ENCODE results near the gene THBS3. TPM values are rescaled to one million over a fixed set of nuclear protein-coding genes. Genes with fewer than 3 reads are reported as not detected.

THBS3 gene
- total and polyA plus RNA-seq, 11 donors, result 2.7 to 22.2 (median 5.5) TPM

DNA sequence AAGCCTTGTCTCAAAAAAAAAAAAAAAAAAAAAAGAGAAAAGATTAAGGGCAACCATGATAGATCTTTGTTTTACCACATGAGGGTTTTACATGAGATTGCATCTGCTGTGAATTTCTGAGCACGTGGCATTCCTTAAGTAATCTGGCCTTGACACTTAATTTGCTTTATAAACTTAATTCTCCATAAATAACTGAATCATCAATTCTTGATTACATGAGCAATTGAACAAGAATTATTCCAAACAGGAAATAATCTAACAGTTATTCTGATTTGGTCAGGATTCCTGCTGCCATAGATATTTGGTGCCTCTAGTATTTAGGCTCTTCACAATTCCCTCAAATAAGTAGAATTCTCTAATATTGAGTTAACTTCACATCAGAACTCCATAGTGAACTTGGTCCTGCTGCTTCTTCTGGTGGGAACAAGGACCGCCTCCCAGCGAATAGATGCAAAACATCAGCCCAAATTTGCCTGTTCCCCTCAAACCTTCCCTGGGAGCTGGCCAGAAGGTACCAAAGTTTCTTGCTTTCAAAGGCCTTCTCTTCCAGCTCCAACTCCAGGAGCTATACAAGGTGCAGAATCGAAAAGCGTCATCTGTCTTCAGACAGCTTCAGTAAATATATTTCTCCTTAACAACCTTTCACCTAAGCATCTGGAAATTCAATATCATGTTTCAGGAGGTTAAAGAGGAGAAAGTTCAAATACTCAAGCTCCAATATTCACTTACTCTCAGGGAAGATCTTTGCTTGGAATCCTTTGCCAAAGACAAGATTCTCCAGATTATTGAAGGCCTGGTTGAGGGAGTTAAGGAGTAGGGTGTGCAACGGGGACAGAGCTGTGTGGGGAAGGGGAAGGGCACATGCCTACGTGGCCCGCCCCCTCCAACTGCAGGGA is 35.6 kb downstream of the THBS3 start:
- DNase-seq (peak in 1 of 5 donors; percentile 13), ATAC-seq (peak in 2 of 4 donors; percentile 11 to 25)
- H3K4me1 ChIP-seq, result peaks cover 0 to 58% (median 28%) of the 10 kb centered on the region in 12 donors
- peak overlapping the region in 11 of 12 donors; percentile 87 to 98 (median 94) for H3K27ac ChIP-seq
- no peaks in the 10 kb centered on the region for H3K9me3 ChIP-seq
- H3K27me3 ChIP-seq, result peaks cover under 1 to 28% (median 14%) of the 10 kb centered on the region in 9 donors
- intact Hi-C loops (cut with DNase I), result loop anchor here in 3 of 10 donors (5.0 to 10.0 kb wide), 3 partner anchors 35 to 423 kb away; partner anchors contain the start of gene SLC50A1 (in 1 of the 3)
- no peak for TF ChIP-seq POLR2A (IDR thresholded peaks at IDR 0.05)
- TF ChIP-seq, protein P1, sequence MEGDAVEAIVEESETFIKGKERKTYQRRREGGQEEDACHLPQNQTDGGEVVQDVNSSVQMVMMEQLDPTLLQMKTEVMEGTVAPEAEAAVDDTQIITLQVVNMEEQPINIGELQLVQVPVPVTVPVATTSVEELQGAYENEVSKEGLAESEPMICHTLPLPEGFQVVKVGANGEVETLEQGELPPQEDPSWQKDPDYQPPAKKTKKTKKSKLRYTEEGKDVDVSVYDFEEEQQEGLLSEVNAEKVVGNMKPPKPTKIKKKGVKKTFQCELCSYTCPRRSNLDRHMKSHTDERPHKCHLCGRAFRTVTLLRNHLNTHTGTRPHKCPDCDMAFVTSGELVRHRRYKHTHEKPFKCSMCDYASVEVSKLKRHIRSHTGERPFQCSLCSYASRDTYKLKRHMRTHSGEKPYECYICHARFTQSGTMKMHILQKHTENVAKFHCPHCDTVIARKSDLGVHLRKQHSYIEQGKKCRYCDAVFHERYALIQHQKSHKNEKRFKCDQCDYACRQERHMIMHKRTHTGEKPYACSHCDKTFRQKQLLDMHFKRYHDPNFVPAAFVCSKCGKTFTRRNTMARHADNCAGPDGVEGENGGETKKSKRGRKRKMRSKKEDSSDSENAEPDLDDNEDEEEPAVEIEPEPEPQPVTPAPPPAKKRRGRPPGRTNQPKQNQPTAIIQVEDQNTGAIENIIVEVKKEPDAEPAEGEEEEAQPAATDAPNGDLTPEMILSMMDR (IDR thresholded peaks at IDR 0.05), result no peak
- WGBS, 4 donors, result 34 to 43% (median 42%) methylated on average over 8 of the region's 8 CpGs
- H3K36me3 ChIP-seq, result peaks cover 0 to 31% (median 24%) of the 10 kb centered on the region in 9 donors
- H3K4me3 ChIP-seq, result peak overlapping the region; percentile 48 to 98 (median 82)

DNA sequence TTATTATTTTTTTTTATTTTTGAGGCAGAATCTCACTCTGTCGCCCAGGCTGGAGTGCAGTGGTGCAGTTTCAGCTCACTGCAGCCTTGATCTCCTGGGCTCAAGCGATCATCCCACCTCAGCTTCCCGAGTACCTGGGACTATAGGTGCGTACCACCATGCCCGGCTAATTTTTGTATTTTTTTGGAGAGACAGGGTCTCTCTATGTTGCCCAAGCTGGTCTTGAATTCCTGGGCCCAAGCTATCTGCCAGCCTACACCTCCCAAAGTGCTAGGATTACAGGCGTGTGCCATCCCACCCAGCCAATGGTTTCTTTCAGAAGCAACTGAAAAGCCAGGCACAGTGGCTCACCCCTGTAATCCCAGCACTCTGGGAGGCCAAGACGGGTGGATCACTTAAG is 36.9 kb downstream of the THBS3 start:
- no peak for TF ChIP-seq POLR2A (IDR thresholded peaks at IDR 0.05)
- TF ChIP-seq, protein P1 (IDR thresholded peaks at IDR 0.05), result no peak
- DNase-seq, result no peak
- ATAC-seq, result no peak
- WGBS, 4 donors, result 90 to 96% (median 94%) methylated on average over 7 of the region's 7 CpGs
- H3K9me3 ChIP-seq, result no peaks in the 10 kb centered on the region
- H3K27me3 ChIP-seq, result peaks cover 2 to 26% (median 14%) of the 10 kb centered on the region in 9 donors
- no peak overlapping the region for H3K4me3 ChIP-seq
- H3K27ac ChIP-seq, result no peak overlapping the region
- peaks cover 0 to 58% (median 39%) of the 10 kb centered on the region in 12 donors for H3K4me1 ChIP-seq
- H3K36me3 ChIP-seq, result peaks cover 0 to 31% (median 24%) of the 10 kb centered on the region in 9 donors
- intact Hi-C loops (cut with DNase I), result loop anchor here in 3 of 10 donors (5.0 to 10.0 kb wide), 3 partner anchors 34 to 424 kb away; partner anchors contain the start of gene SLC50A1 (in 1 of the 3)

DNA sequence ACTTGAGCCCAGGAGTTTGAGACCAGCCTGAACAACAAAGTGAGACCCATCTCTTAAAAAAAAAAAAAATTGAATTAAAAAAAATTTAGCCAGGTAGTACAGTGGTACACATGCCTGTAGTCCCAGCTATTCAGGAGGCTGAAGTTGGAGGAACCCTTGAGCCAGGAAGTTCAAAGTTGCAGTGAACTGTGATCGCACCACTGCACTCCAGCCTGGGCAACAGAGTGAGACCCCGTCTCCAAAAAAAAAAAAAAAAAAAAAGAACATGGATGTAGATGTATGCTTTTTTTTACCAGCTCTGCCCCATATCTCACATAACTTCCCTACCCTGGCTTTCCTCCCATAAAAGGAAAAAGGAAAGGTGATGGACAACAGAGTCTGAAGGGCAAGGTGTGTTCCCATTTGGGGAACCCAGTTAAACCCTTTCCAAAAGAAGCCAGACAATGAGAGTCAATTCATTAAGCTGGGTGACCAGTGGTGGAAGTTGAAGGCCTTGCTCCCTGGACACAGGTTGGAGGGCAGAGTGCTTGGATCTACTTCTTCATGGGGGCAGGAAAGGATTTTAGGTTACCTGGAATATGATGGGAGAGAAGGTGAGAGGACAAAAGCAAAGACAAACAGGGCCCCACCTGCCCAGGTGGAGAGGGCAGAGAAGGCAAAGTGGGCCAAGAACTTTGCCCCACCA is 37.5 kb downstream of the THBS3 start:
- 77 to 96% (median 95%) methylated on average over 2 of the region's 2 CpGs for WGBS, 4 donors

More for the DNA sequence above, 37.5 kb downstream of the THBS3 start:
- DNase-seq, result no peak
- Histone ChIP-seq H3K9me3 (no peaks in the 10 kb centered on the region), H3K27ac (no peak overlapping the region), H3K4me3 (no peak overlapping the region), H3K4me1 (peaks cover 0 to 58% (median 43%) of the 10 kb centered on the region in 12 donors), H3K36me3 (peaks cover 0 to 31% (median 24%) of the 10 kb centered on the region in 9 donors), H3K27me3 (peaks cover 2 to 20% (median 11%) of the 10 kb centered on the region in 9 donors)
- no peak for ATAC-seq
- no peak for TF ChIP-seq POLR2A (IDR thresholded peaks at IDR 0.05)
- TF ChIP-seq, protein P1 (IDR thresholded peaks at IDR 0.05), result no peak
- intact Hi-C loops (cut with DNase I), result loop anchor here in 3 of 10 donors (5.0 to 10.0 kb wide), 3 partner anchors 33 to 425 kb away; partner anchors contain the start of gene SLC50A1 (in 1 of the 3)
